ENCODE measurements around the gene SARS1. TPM values are rescaled to one million over a fixed set of nuclear protein-coding genes. Genes with fewer than 3 reads are reported as not detected.

Gene SARS1
- total and polyA plus RNA-seq, 2 of the 13 experiments (the other 11 are each of a cell fraction or from before 2014, with no cell fraction given): 103 to 134 TPM

- TF ChIP-seq PHF20 (CRISPR knock-in tag; IDR thresholded peaks at IDR 0.05) (no peak), ZSCAN30 (CRISPR knock-in tag; IDR thresholded peaks at IDR 0.05) (no peak), KAT7 (CRISPR knock-in tag; IDR thresholded peaks at IDR 0.05; ENCODE audit: borderline replicate concordance) (no peak), ZMYM4 (CRISPR knock-in tag; IDR thresholded peaks at IDR 0.05) (no peak), ETS1 (CRISPR knock-in tag; IDR thresholded peaks at IDR 0.05) (no peak), ZNF629 (CRISPR knock-in tag; conservative IDR thresholded peaks at IDR 0.05) (no peak), MIER3 (CRISPR knock-in tag; IDR thresholded peaks at IDR 0.05; ENCODE audit: borderline replicate concordance) (no peak), ZNF891 (CRISPR knock-in tag; IDR thresholded peaks at IDR 0.05) (no peak), STAT6 (CRISPR knock-in tag; IDR thresholded peaks at IDR 0.05; ENCODE audit: borderline replicate concordance) (no peak), IKZF4 (CRISPR knock-in tag; IDR thresholded peaks at IDR 0.05; ENCODE audit: borderline replicate concordance, low read depth, not compliant biosample characterization) (no peak), TP53 (CRISPR knock-in tag; conservative IDR thresholded peaks at IDR 0.05) (no peak), GTF2F1 (IDR thresholded peaks at IDR 0.05; ENCODE audit: low read length) (no peak), KLF12 (CRISPR knock-in tag; IDR thresholded peaks at IDR 0.05; ENCODE audit: borderline replicate concordance) (no peak), POLR2A (IDR thresholded peaks at IDR 0.05; ENCODE audit: insufficient read depth in 1 of 2, low read depth in 2 of 2, low read length in 2 of 2) (no peak), CHD4 (IDR thresholded peaks at IDR 0.05; ENCODE audit: borderline replicate concordance, low read length) (no peak), ZNF556 (CRISPR knock-in tag; IDR thresholded peaks at IDR 0.05; ENCODE audit: borderline replicate concordance) (no peak)
- TF ChIP-seq, protein P1, sequence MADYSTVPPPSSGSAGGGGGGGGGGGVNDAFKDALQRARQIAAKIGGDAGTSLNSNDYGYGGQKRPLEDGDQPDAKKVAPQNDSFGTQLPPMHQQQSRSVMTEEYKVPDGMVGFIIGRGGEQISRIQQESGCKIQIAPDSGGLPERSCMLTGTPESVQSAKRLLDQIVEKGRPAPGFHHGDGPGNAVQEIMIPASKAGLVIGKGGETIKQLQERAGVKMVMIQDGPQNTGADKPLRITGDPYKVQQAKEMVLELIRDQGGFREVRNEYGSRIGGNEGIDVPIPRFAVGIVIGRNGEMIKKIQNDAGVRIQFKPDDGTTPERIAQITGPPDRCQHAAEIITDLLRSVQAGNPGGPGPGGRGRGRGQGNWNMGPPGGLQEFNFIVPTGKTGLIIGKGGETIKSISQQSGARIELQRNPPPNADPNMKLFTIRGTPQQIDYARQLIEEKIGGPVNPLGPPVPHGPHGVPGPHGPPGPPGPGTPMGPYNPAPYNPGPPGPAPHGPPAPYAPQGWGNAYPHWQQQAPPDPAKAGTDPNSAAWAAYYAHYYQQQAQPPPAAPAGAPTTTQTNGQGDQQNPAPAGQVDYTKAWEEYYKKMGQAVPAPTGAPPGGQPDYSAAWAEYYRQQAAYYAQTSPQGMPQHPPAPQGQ (CRISPR knock-in tag; IDR thresholded peaks at IDR 0.05; ENCODE audit: borderline replicate concordance): no peak
Measured at GRCh38 chr1:109185357-109185756, 28.4 kb upstream of the SARS1 start (continued).

Measured in HepG2 (cell line).